ENCODE data around the gene MED16. TPM values are rescaled to one million over a fixed set of nuclear protein-coding genes. Genes with fewer than 3 reads are reported as not detected.

Gene MED16
- total and polyA plus RNA-seq, 2 of the 13 experiments (the other 11 are each of a cell fraction or from before 2014, with no cell fraction given) = 13.3 to 14.8 TPM

DNA sequence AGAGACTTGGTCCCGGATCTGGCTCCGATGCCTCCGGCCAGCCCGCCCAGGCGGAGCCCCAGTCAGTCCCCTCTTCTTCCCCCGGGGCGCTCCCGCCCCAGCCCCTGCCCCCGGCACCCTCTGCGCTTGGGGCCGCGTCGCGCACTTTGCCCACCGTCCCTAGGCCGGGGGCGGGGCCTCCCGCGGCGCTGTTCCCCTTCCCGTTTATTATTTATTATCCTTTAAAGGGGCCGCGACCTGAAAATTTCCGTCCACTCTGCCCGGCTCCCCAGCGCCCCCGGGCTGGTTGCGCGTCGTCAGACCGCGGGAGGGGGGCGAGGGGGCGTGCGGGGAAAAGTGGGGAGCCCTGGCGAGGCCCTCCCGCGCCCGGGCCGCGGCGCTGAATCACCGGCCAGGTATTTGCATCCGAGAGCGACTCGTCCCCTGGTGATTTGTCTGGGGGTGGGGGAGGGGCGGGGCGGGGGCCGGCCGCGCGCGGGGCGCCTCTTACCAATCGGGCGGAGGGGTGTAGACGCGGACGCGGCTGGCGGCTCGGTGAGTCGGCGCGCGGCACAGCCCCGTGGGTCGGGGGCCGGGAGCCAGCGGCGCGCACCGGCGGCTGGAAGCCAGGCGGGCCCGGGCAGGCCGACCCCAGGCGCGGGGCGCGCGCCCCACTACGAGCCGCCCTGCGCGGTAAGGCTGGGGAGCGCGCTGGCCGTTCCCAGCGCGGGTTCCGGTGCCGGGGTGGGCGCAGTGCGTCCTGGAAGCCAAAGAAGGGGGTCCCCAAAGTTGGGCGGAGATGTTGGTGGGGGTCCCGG, 32.7 kb upstream of the MED16 start, which contains the start of gene ARID3A (continued):
- no peak for TF ChIP-seq MYC (CRISPR knock-in tag; IDR thresholded peaks at IDR 0.05; ENCODE audit: borderline replicate concordance)
- no peak for TF ChIP-seq ZFP36L1 (CRISPR knock-in tag; IDR thresholded peaks at IDR 0.05)
- no peak for TF ChIP-seq MEIS1 (CRISPR knock-in tag; IDR thresholded peaks at IDR 0.05; ENCODE audit: borderline replicate concordance)
- no peak for TF ChIP-seq ETV6 (CRISPR knock-in tag; conservative IDR thresholded peaks at IDR 0.05)
- TF ChIP-seq ZNF10 (CRISPR knock-in tag; IDR thresholded peaks at IDR 0.05; ENCODE audit: borderline replicate concordance, low read depth) = no peak
- TF ChIP-seq, protein P1, sequence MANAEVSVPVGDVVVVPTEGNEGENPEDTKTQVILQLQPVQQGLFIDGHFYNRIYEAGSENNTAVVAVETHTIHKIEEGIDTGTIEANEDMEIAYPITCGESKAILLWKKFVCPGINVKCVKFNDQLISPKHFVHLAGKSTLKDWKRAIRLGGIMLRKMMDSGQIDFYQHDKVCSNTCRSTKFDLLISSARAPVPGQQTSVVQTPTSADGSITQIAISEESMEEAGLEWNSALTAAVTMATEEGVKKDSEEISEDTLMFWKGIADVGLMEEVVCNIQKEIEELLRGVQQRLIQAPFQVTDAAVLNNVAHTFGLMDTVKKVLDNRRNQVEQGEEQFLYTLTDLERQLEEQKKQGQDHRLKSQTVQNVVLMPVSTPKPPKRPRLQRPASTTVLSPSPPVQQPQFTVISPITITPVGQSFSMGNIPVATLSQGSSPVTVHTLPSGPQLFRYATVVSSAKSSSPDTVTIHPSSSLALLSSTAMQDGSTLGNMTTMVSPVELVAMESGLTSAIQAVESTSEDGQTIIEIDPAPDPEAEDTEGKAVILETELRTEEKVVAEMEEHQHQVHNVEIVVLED (CRISPR knock-in tag; IDR thresholded peaks at IDR 0.05; ENCODE audit: borderline replicate concordance) = no peak
- TF ChIP-seq, protein P2, sequence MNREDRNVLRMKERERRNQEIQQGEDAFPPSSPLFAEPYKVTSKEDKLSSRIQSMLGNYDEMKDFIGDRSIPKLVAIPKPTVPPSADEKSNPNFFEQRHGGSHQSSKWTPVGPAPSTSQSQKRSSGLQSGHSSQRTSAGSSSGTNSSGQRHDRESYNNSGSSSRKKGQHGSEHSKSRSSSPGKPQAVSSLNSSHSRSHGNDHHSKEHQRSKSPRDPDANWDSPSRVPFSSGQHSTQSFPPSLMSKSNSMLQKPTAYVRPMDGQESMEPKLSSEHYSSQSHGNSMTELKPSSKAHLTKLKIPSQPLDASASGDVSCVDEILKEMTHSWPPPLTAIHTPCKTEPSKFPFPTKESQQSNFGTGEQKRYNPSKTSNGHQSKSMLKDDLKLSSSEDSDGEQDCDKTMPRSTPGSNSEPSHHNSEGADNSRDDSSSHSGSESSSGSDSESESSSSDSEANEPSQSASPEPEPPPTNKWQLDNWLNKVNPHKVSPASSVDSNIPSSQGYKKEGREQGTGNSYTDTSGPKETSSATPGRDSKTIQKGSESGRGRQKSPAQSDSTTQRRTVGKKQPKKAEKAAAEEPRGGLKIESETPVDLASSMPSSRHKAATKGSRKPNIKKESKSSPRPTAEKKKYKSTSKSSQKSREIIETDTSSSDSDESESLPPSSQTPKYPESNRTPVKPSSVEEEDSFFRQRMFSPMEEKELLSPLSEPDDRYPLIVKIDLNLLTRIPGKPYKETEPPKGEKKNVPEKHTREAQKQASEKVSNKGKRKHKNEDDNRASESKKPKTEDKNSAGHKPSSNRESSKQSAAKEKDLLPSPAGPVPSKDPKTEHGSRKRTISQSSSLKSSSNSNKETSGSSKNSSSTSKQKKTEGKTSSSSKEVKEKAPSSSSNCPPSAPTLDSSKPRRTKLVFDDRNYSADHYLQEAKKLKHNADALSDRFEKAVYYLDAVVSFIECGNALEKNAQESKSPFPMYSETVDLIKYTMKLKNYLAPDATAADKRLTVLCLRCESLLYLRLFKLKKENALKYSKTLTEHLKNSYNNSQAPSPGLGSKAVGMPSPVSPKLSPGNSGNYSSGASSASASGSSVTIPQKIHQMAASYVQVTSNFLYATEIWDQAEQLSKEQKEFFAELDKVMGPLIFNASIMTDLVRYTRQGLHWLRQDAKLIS (CRISPR knock-in tag; IDR thresholded peaks at IDR 0.05) = no peak
- no peak for TF ChIP-seq ISL2 (CRISPR knock-in tag; IDR thresholded peaks at IDR 0.05)
- TF ChIP-seq TCF12 (IDR thresholded peaks at IDR 0.05) = no peak
- no peak for TF ChIP-seq TCF12 (CRISPR knock-in tag; IDR thresholded peaks at IDR 0.05)
- TF ChIP-seq, protein P3, sequence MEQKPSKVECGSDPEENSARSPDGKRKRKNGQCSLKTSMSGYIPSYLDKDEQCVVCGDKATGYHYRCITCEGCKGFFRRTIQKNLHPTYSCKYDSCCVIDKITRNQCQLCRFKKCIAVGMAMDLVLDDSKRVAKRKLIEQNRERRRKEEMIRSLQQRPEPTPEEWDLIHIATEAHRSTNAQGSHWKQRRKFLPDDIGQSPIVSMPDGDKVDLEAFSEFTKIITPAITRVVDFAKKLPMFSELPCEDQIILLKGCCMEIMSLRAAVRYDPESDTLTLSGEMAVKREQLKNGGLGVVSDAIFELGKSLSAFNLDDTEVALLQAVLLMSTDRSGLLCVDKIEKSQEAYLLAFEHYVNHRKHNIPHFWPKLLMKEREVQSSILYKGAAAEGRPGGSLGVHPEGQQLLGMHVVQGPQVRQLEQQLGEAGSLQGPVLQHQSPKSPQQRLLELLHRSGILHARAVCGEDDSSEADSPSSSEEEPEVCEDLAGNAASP (CRISPR knock-in tag; IDR thresholded peaks at IDR 0.05; ENCODE audit: borderline replicate concordance) = peak; percentile 15; the same call in 1 of the 2 replicates
- TF ChIP-seq ZNF350 (CRISPR knock-in tag; IDR thresholded peaks at IDR 0.05; ENCODE audit: borderline replicate concordance, low read depth) = no peak; the same call in 1 of the 2 replicates
- TF ChIP-seq ZSCAN21 (CRISPR knock-in tag; IDR thresholded peaks at IDR 0.05; ENCODE audit: borderline replicate concordance) = no peak
- no peak for TF ChIP-seq U2AF1 (optimal IDR thresholded peaks at IDR 0.05; ENCODE audit: low read depth, low read length)
- TF ChIP-seq ZNF816 (CRISPR knock-in tag; IDR thresholded peaks at IDR 0.05; ENCODE audit: borderline replicate concordance) = no peak
- no peak for TF ChIP-seq HOXA7 (CRISPR knock-in tag; IDR thresholded peaks at IDR 0.05)
- TF ChIP-seq PITX1 (CRISPR knock-in tag; IDR thresholded peaks at IDR 0.05) = no peak
- TF ChIP-seq KDM6A (CRISPR knock-in tag; IDR thresholded peaks at IDR 0.05; ENCODE audit: low read depth) = no peak
- TF ChIP-seq ZMYM3 (CRISPR knock-in tag; IDR thresholded peaks at IDR 0.05) = no peak
- TF ChIP-seq SP2 (CRISPR knock-in tag; IDR thresholded peaks at IDR 0.05) = no peak
- TF ChIP-seq, protein P4, sequence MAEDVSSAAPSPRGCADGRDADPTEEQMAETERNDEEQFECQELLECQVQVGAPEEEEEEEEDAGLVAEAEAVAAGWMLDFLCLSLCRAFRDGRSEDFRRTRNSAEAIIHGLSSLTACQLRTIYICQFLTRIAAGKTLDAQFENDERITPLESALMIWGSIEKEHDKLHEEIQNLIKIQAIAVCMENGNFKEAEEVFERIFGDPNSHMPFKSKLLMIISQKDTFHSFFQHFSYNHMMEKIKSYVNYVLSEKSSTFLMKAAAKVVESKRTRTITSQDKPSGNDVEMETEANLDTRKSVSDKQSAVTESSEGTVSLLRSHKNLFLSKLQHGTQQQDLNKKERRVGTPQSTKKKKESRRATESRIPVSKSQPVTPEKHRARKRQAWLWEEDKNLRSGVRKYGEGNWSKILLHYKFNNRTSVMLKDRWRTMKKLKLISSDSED (CRISPR knock-in tag; IDR thresholded peaks at IDR 0.05) = no peak
- TF ChIP-seq ZC3H13 (CRISPR knock-in tag; IDR thresholded peaks at IDR 0.05) = no peak
